H9 (cell line): ENCODE measurements around the gene SMU1. TPM values are rescaled to one million over a fixed set of nuclear protein-coding genes. Genes with fewer than 3 reads are reported as not detected.

Source experiments
- DNase-seq: peaks from one replicate; pipeline ENCODE4 v3.0.0-alpha.2; 2017
- H2AFZ ChIP-seq: one replicate; pipeline ENCODE4 v1.6.1; 2013; ENCODE audit warnings: mild to moderate bottlenecking, low read length, control low read depth, moderate library complexity
- H2AK5ac ChIP-seq: 2 replicates; pipeline ENCODE4 v1.6.1; 2013; ENCODE audit warnings: low read length, control low read depth, mixed read lengths; ENCODE audit not compliant: insufficient read length
- H2BK120ac ChIP-seq: one replicate; pipeline ENCODE4 v1.6.1; 2013; ENCODE audit warnings: low read depth, mild to moderate bottlenecking, low read length, control low read depth, inconsistent platforms; ENCODE audit not compliant: poor library complexity, severe bottlenecking
- H2BK12ac ChIP-seq: 2 replicates; pipeline ENCODE4 v1.6.1; 2013; ENCODE audit warnings: low read length, control low read depth, mixed read lengths, low read depth; ENCODE audit not compliant: insufficient read length
- H2BK15ac ChIP-seq: 2 replicates; pipeline ENCODE4 v1.6.1; 2013; ENCODE audit warnings: low read depth, low read length, control low read depth
- H2BK20ac ChIP-seq: one replicate; pipeline ENCODE4 v1.6.1; 2013; ENCODE audit warnings: low read depth, mild to moderate bottlenecking, low read length, control low read depth, inconsistent platforms; ENCODE audit not compliant: poor library complexity, severe bottlenecking
- H2BK5ac ChIP-seq: 2 replicates; pipeline ENCODE4 v1.6.1; 2013; ENCODE audit warnings: low read length, control low read depth, mixed read lengths; ENCODE audit not compliant: insufficient read length
- H3K14ac ChIP-seq: 2 replicates; pipeline ENCODE4 v1.6.1; 2013; ENCODE audit warnings: low read length, control low read depth; ENCODE audit not compliant: insufficient read depth
- H3K18ac ChIP-seq: 2 replicates; pipeline ENCODE4 v1.6.1; 2013; ENCODE audit warnings: low read depth, mild to moderate bottlenecking, mixed read lengths, low read length, control low read depth; ENCODE audit not compliant: insufficient read length
- H3K23ac ChIP-seq: 2 replicates; pipeline ENCODE4 v1.6.1; 2013; ENCODE audit warnings: low read length, control low read depth, mixed read lengths, low read depth; ENCODE audit not compliant: insufficient read length
- H3K23me2 ChIP-seq: 2 replicates; pipeline ENCODE4 v1.6.1; 2013; ENCODE audit warnings: low read depth, mild to moderate bottlenecking, mixed read lengths, low read length, control low read depth; ENCODE audit not compliant: insufficient read length, poor library complexity, severe bottlenecking
- H3K27ac ChIP-seq: 2 replicates; pipeline ENCODE4 v1.5.1; 2013; ENCODE audit warnings: low read length, control low read depth, mixed read lengths, low read depth; ENCODE audit not compliant: insufficient read length
- H3K27me3 ChIP-seq: 2 replicates; pipeline ENCODE4 v1.6.1; 2013; ENCODE audit warnings: low read length, control low read depth, inconsistent platforms; ENCODE audit not compliant: insufficient read depth
- H3K4ac ChIP-seq: 2 replicates; pipeline ENCODE4 v1.6.1; 2013; ENCODE audit warnings: low read depth, mild to moderate bottlenecking, control low read depth, inconsistent platforms, low read length, moderate library complexity
- H3K4me1 ChIP-seq: 2 replicates; pipeline ENCODE4 v1.6.1; 2013; ENCODE audit warnings: low read length, control low read depth, inconsistent platforms; ENCODE audit not compliant: insufficient read depth
- H3K4me2 ChIP-seq: 2 replicates; pipeline ENCODE4 v1.6.1; 2013; ENCODE audit warnings: low read length, control low read depth, mixed read lengths; ENCODE audit not compliant: insufficient read length, insufficient read depth
- H3K56ac ChIP-seq: 2 replicates; pipeline ENCODE4 v1.6.1; 2013; ENCODE audit warnings: low read depth, mild to moderate bottlenecking, mixed read lengths, low read length, control low read depth; ENCODE audit not compliant: insufficient read length
- H3K79me1 ChIP-seq: 2 replicates; pipeline ENCODE4 v1.6.1; 2013; ENCODE audit warnings: low read depth, mild to moderate bottlenecking, moderate library complexity, low read length, control low read depth, inconsistent platforms; ENCODE audit not compliant: insufficient read depth, poor library complexity, severe bottlenecking
- H3K79me2 ChIP-seq: 2 replicates; pipeline ENCODE4 v1.6.1; 2013; ENCODE audit warnings: low read length, control low read depth, inconsistent platforms; ENCODE audit not compliant: insufficient read depth
- H3K9ac ChIP-seq: 2 replicates; pipeline ENCODE4 v1.6.1; 2013; ENCODE audit warnings: low read length, control low read depth, mixed read lengths; ENCODE audit not compliant: insufficient read length; ENCODE audit errors: extremely low read depth
- H3K9me3 ChIP-seq: one replicate; pipeline ENCODE4 v1.6.1; 2013; ENCODE audit warnings: low read depth, low read length, inconsistent platforms; ENCODE audit not compliant: control insufficient read depth
- H3T11ph ChIP-seq: one replicate; pipeline ENCODE4 v1.6.1; 2013; ENCODE audit warnings: mild to moderate bottlenecking, low read length, control low read depth, inconsistent platforms
- H4K20me1 ChIP-seq: one replicate; pipeline ENCODE4 v1.6.1; 2013; ENCODE audit not compliant: control insufficient read depth, insufficient read length, insufficient read depth
- H4K5ac ChIP-seq: 2 replicates; pipeline ENCODE4 v1.6.1; 2013; ENCODE audit warnings: low read depth, mild to moderate bottlenecking, mixed read lengths, low read length, control low read depth; ENCODE audit not compliant: insufficient read length
- H4K8ac ChIP-seq: replicated peaks from 2 replicates; pipeline ENCODE4 v1.6.1; 2013; ENCODE audit warnings: low read length, control low read depth, mixed read lengths, low read depth; ENCODE audit not compliant: insufficient read length
- H4K91ac ChIP-seq: 2 replicates; pipeline ENCODE4 v1.6.1; 2013; ENCODE audit warnings: low read depth, mild to moderate bottlenecking, moderate library complexity, mixed read lengths, low read length, control low read depth; ENCODE audit not compliant: insufficient read length
- H3K27ac Mint-ChIP-seq, 3 experiments: 2 replicates in 2 of 3; 3 replicates in 1 of 3; pipeline ENCODE4 v1.8.0; 2020 to 2021; ENCODE audit warnings: mixed read lengths in 3 of 3, mild to moderate bottlenecking in 1 of 3, moderate library complexity in 1 of 3
- H3K27me3 Mint-ChIP-seq: 2 replicates; pipeline ENCODE4 v1.8.0; 2021; ENCODE audit warnings: low read depth, mild to moderate bottlenecking, moderate library complexity, mixed read lengths
- H3K36me3 Mint-ChIP-seq, 3 experiments: 2 replicates in 2 of 3; 3 replicates in 1 of 3; pipeline ENCODE4 v1.8.0; 2020 to 2021; ENCODE audit warnings: low read depth in 3 of 3, mixed read lengths in 3 of 3; ENCODE audit not compliant: insufficient read depth in 1 of 3
- H3K4me1 Mint-ChIP-seq, 2 experiments: 2 replicates each; pipeline ENCODE4 v1.8.0; 2020; ENCODE audit warnings: mixed read lengths in 2 of 2
- H3K4me3 Mint-ChIP-seq, 2 experiments: 2 replicates in 1 of 2; 3 replicates in 1 of 2; pipeline ENCODE4 v1.8.0; 2020 to 2021; ENCODE audit warnings: mild to moderate bottlenecking in 2 of 2, mixed read lengths in 2 of 2, moderate library complexity in 1 of 2
- H3K9me3 Mint-ChIP-seq, 2 experiments: 2 replicates in 1 of 2; 3 replicates in 1 of 2; pipeline ENCODE4 v1.8.0; 2020; ENCODE audit warnings: mild to moderate bottlenecking in 2 of 2, mixed read lengths in 2 of 2, moderate library complexity in 1 of 2
- CTCF ChIP-seq: fragments of 200-600 bp; sonication (generic); conservative IDR thresholded peaks from 3 replicates; pipeline ENCODE4 v1.8.0; 2021; ENCODE audit warnings: antibody characterized with exemption, mild to moderate bottlenecking
- WGBS: extraction: QIAGEN DNeasy Blood & Tissue Kit; methylation state at CpG from one replicate; pipeline ENCODE4 v1.1.7; 2013; ENCODE audit warnings: missing lambda C conversion rate, low lambda C conversion rate, mixed read lengths; ENCODE audit not compliant: insufficient read length; ENCODE audit errors: extremely low coverage; 5-methylcytosine and 5-hydroxymethylcytosine counted together
- total RNA-seq: library from RNA; stranded (reverse); gene quantifications from 2 replicates; pipeline ENCODE4 v1.2.1, GENCODE V29; 2021

SMU1 gene
- total RNA-seq, 1 experiment from 2014 or later = 26.9 TPM

DNA sequence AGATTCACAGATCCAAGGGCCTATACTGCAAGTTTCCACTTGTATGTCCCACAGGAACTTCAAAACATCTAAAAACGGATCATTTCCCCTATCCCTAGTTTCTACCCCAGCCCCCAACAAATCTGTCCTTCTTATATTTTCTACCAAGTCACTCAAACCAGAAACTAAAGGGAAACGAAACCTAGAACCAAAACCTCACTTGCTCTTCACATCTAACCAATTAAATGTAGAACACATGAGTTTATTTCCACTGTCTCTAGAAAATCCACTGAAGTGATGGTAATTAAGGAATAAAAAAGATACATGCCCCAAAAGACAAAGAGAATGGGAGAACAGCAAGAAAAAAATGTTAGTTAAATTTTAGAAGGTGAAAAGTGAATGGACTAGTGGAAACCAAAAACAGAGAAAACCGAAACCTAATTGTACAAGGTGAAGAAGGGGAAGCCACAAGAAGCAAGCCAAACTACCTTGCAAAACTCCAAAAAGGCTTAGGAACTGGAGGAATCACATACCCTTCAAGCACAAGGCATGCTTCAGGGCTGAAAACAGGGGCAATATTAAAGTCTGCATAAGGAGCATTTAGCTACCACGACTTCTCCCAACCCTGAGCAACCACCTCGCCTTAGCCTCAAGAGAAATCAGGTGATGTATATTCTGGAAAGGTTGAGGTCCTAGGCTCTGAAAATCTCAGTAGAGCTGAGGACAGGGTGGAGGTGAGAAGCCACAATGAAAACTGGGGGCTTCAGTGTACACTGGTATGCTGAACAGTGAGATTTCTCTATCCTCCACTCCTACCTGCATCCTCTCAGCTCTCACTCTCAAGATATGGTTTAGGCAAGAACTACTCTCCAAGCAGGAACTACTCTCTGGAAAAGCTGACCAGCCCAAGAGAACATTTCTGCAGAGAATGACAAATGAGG is 11.1 kb downstream of the SMU1 start:
- DNase-seq = no peak
- TF ChIP-seq CTCF = no peak
- Histone ChIP-seq H3K4me1 (no peaks in the 10 kb centered on the region), H2AK5ac (no peak overlapping the region), H3K79me2 (no peaks in the 10 kb centered on the region), H2AFZ (no peak overlapping the region), H3K27ac (no peak overlapping the region), H3K14ac (no peak overlapping the region), H2BK12ac (no peak overlapping the region), H2BK5ac (no peak overlapping the region), H3K4ac (no peak overlapping the region), H3K23me2 (no peaks in the 10 kb centered on the region), H4K5ac (no peak overlapping the region), H4K8ac (no peak overlapping the region), H2BK20ac (no peak overlapping the region), H3K27me3 (no peaks in the 10 kb centered on the region), H3K18ac (no peak overlapping the region), H3K4me2 (no peak overlapping the region), H2BK15ac (no peak overlapping the region), H3T11ph (no peak overlapping the region), H3K56ac (no peak overlapping the region), H3K9ac (no peak overlapping the region), H4K20me1 (no peaks in the 10 kb centered on the region), H2BK120ac (no peak overlapping the region), H4K91ac (no peak overlapping the region), H3K79me1 (no peaks in the 10 kb centered on the region), H3K9me3 (no peaks in the 10 kb centered on the region), H3K23ac (no peak overlapping the region)
- Mint-ChIP-seq H3K27ac (no peak overlapping the region; a peak in 1 of 7 replicates), H3K27me3 (no peaks in the 10 kb centered on the region), H3K4me1 (no peaks in the 10 kb centered on the region), H3K9me3 (no peaks in the 10 kb centered on the region), H3K4me3 (no peak overlapping the region), H3K36me3 (peaks cover 21 to 74% (median 73%) of the 10 kb centered on the region in 3 experiments; a peak in 6 of 7 replicates)
- WGBS = no CpG with 5 or more reads among the region's 5 CpGs
